ENCODE measurements around the gene TTC6.

DNA sequence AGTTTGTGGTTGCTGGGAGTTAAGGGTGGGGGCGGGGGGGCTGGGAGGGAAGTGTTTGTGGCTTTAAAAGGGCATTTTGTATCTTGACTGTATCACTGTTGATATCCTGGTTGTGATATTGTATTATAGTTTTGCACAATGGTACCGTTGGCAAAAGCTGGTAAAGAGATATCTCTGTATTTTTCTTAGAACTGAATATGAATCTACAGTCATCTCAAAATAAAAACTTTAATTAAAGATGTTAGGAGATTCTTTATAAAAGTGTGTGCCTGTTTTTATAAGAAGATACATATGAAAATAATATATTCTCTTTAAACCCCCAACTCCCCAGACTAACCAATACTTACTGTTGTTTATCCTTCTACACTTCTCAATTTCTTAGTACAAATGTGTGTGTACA, 43.2 kb downstream of the TTC6 start:
- TF ChIP-seq, protein P1, sequence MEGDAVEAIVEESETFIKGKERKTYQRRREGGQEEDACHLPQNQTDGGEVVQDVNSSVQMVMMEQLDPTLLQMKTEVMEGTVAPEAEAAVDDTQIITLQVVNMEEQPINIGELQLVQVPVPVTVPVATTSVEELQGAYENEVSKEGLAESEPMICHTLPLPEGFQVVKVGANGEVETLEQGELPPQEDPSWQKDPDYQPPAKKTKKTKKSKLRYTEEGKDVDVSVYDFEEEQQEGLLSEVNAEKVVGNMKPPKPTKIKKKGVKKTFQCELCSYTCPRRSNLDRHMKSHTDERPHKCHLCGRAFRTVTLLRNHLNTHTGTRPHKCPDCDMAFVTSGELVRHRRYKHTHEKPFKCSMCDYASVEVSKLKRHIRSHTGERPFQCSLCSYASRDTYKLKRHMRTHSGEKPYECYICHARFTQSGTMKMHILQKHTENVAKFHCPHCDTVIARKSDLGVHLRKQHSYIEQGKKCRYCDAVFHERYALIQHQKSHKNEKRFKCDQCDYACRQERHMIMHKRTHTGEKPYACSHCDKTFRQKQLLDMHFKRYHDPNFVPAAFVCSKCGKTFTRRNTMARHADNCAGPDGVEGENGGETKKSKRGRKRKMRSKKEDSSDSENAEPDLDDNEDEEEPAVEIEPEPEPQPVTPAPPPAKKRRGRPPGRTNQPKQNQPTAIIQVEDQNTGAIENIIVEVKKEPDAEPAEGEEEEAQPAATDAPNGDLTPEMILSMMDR (IDR thresholded peaks at IDR 0.05; ENCODE audit: insufficient read depth, low read depth, low read length), result no peak
- TF ChIP-seq EZH2 (IDR thresholded peaks at IDR 0.05; ENCODE audit: insufficient read depth, low read length), result no peak

All from astrocyte (in vitro differentiated cells and primary cell).